H1 (cell line): Measurements from ENCODE around the gene ARRB1. TPM values are rescaled to one million over a fixed set of nuclear protein-coding genes. Genes with fewer than 3 reads are reported as not detected.
A peak's percentile ranks its signal among the peaks of the same experiment; 100 is the strongest.

ENCODE experiments used
- CTCF ChIA-PET: fragments of 300-600 bp; sonication (Branson Sonifier 250); formaldehyde crosslinking; loops from one replicate; lab custom pipeline; 2021; ENCODE audit not compliant: partially characterized antibody; lab: Charles Lee
- POLR2A ChIA-PET: fragments of 300-600 bp; sonication (Branson Sonifier 250); formaldehyde crosslinking; loops from one replicate; lab custom pipeline; 2021; ENCODE audit warnings: inconsistent platforms; ENCODE audit not compliant: partially characterized antibody; lab: Charles Lee
- DNase-seq, 2 experiments: peaks; one replicate each; pipeline versions ENCODE4 v3.0.0 to v3.0.0-alpha.2; 2010 to 2022; ENCODE audit warnings: low spot score in 2 of 2, low read depth in 1 of 2, mixed read lengths in 1 of 2
- FAIRE-seq: peaks from 2 replicates; lab custom pipeline; 2011; peaks lifted over from hg19 to GRCh38; lab: Jason Lieb, UNC
- H2AFZ ChIP-seq: 2 replicates; pipeline ENCODE4 v1.8.1; 2012; ENCODE audit warnings: low read length, inconsistent platforms
- H2AK5ac ChIP-seq: 2 replicates; pipeline ENCODE4 v1.6.1; 2013; ENCODE audit warnings: low read depth, low read length
- H2BK120ac ChIP-seq: replicated peaks from 2 replicates; pipeline ENCODE3; 2013; ENCODE audit warnings: low read depth, low read length, inconsistent platforms
- H2BK12ac ChIP-seq: 2 replicates; pipeline ENCODE4 v1.6.1; 2013; ENCODE audit warnings: low read depth, low read length
- H2BK15ac ChIP-seq: 2 replicates; pipeline ENCODE4 v1.6.1; 2013; ENCODE audit warnings: low read length
- H2BK20ac ChIP-seq: 2 replicates; pipeline ENCODE4 v1.6.1; 2013; ENCODE audit warnings: low read length
- H2BK5ac ChIP-seq: 2 replicates; pipeline ENCODE4 v1.6.1; 2013; ENCODE audit warnings: low read depth, low read length
- H3K14ac ChIP-seq: 2 replicates; pipeline ENCODE4 v1.6.1; 2013; ENCODE audit warnings: inconsistent platforms; ENCODE audit not compliant: insufficient read length
- H3K18ac ChIP-seq: 2 replicates; pipeline ENCODE4 v1.6.1; 2013; ENCODE audit warnings: low read length; ENCODE audit errors: extremely low read depth
- H3K23ac ChIP-seq: 2 replicates; pipeline ENCODE4 v1.6.1; 2013; ENCODE audit warnings: inconsistent platforms; ENCODE audit not compliant: insufficient read length
- H3K23me2 ChIP-seq: 2 replicates; pipeline ENCODE4 v1.6.1; 2013; ENCODE audit warnings: low read depth, low read length
- H3K27ac ChIP-seq: 2 replicates; pipeline ENCODE4 v1.6.1; 2011; ENCODE audit warnings: low read depth, low read length, inconsistent platforms
- H3K27me3 ChIP-seq, 4 experiments: replicated peaks in 1 of 4; 1 replicate in 1 of 4; 2 replicates in 3 of 4; pipeline versions ENCODE4 v1.6.1 to v1.8.1; 2011 to 2013; ENCODE audit warnings: low read length in 3 of 4, mild to moderate bottlenecking in 3 of 4, inconsistent platforms in 2 of 4, mixed read lengths in 2 of 4, moderate library complexity in 1 of 4; ENCODE audit not compliant: control insufficient read depth in 3 of 4, insufficient read depth in 3 of 4; ENCODE audit errors: extremely low read depth in 1 of 4
- H3K36me3 ChIP-seq, 4 experiments: 2 replicates each; pipeline versions ENCODE4 v1.6.1 to v1.8.1; 2011 to 2013; ENCODE audit warnings: mild to moderate bottlenecking in 4 of 4, low read length in 3 of 4, moderate library complexity in 2 of 4, control low read depth in 1 of 4, inconsistent platforms in 1 of 4; ENCODE audit not compliant: insufficient read depth in 4 of 4, control insufficient read depth in 2 of 4
- H3K4ac ChIP-seq: replicated peaks from 2 replicates; pipeline ENCODE3; 2013; ENCODE audit warnings: low read length, low read depth, mixed read lengths, inconsistent platforms; ENCODE audit not compliant: insufficient read length
- H3K4me1 ChIP-seq, 4 experiments: replicated peaks in 1 of 4; 1 replicate in 1 of 4; 2 replicates in 3 of 4; pipeline versions ENCODE4 v1.6.1 to v1.8.1; 2011 to 2013; ENCODE audit warnings: low read length in 3 of 4, inconsistent platforms in 2 of 4, mixed read lengths in 1 of 4; ENCODE audit not compliant: insufficient read depth in 4 of 4, control insufficient read depth in 3 of 4
- H3K4me2 ChIP-seq, 2 experiments: 2 replicates each; pipeline versions ENCODE4 v1.6.1 to v1.8.1; 2011 to 2013; ENCODE audit warnings: low read depth in 2 of 2, low read length in 2 of 2, control low read depth in 1 of 2, inconsistent platforms in 1 of 2, mild to moderate bottlenecking in 1 of 2; ENCODE audit not compliant: insufficient read depth in 1 of 2
- H3K4me3 ChIP-seq, 4 experiments: fragments of 200-600, 300-600 bp in 1 of 4; sonication (generic), shearing (Covaris generic), sonication (Bioruptor Twin) in 1 of 4; 2 replicates each; pipeline versions ENCODE4 v1.5.1 to v1.8.1; 2011 to 2016; ENCODE audit warnings: low read length in 4 of 4, low read depth in 3 of 4, control low read depth in 2 of 4, inconsistent platforms in 2 of 4, mild to moderate bottlenecking in 2 of 4, mixed read lengths in 1 of 4, moderate library complexity in 1 of 4; ENCODE audit not compliant: insufficient read depth in 2 of 4; ENCODE audit errors: extremely low read depth in 1 of 4
- H3K56ac ChIP-seq: replicated peaks from 2 replicates; pipeline ENCODE3; 2013; ENCODE audit warnings: low read depth, mild to moderate bottlenecking, mixed read lengths, low read length, inconsistent platforms; ENCODE audit not compliant: insufficient read length
- H3K79me1 ChIP-seq: 2 replicates; pipeline ENCODE4 v1.6.1; 2013; ENCODE audit warnings: low read depth, low read length, control low read depth
- H3K79me2 ChIP-seq, 2 experiments: 2 replicates each; pipeline versions ENCODE4 v1.6.1 to v1.8.1; 2012 to 2013; ENCODE audit warnings: low read length in 2 of 2, mild to moderate bottlenecking in 2 of 2, inconsistent platforms in 1 of 2; ENCODE audit not compliant: insufficient read depth in 2 of 2, control insufficient read depth in 1 of 2
- H3K9ac ChIP-seq, 4 experiments: replicated peaks in 1 of 4; 1 replicate in 1 of 4; 2 replicates in 3 of 4; pipeline versions ENCODE4 v1.6.1 to v1.8.1; 2011 to 2013; ENCODE audit warnings: low read depth in 3 of 4, low read length in 3 of 4, control low read depth in 2 of 4, mild to moderate bottlenecking in 2 of 4, moderate library complexity in 2 of 4, inconsistent platforms in 1 of 4; ENCODE audit errors: extremely low read depth in 1 of 4
- H3K9me3 ChIP-seq, 2 experiments: 2 replicates each; pipeline versions ENCODE4 v1.6.1 to v1.8.1; 2012 to 2013; ENCODE audit warnings: mild to moderate bottlenecking in 2 of 2, moderate library complexity in 2 of 2, control low read depth in 1 of 2, inconsistent platforms in 1 of 2, low read depth in 1 of 2, low read length in 1 of 2, mixed read lengths in 1 of 2; ENCODE audit not compliant: insufficient read depth in 2 of 2
- H4K20me1 ChIP-seq, 2 experiments: replicated peaks in 1 of 2; 2 replicates each; pipeline versions ENCODE3 to v1.8.1; 2011 to 2013; ENCODE audit warnings: inconsistent platforms in 2 of 2, low read length in 2 of 2, mild to moderate bottlenecking in 1 of 2; ENCODE audit not compliant: insufficient read depth in 2 of 2, control insufficient read depth in 1 of 2
- H4K5ac ChIP-seq: 2 replicates; pipeline ENCODE4 v1.6.1; 2013; ENCODE audit warnings: low read length, low read depth, mixed read lengths, inconsistent platforms; ENCODE audit not compliant: insufficient read length
- H4K8ac ChIP-seq: 2 replicates; pipeline ENCODE4 v1.8.0; 2013; ENCODE audit warnings: mild to moderate bottlenecking, moderate library complexity, low read length, inconsistent platforms; ENCODE audit not compliant: insufficient read depth; ENCODE audit errors: extremely low read depth
- H4K91ac ChIP-seq: replicated peaks from 2 replicates; pipeline ENCODE3; 2013; ENCODE audit warnings: low read length, mixed read lengths, inconsistent platforms; ENCODE audit not compliant: insufficient read length
- MAFK ChIP-seq: IDR thresholded peaks from 2 replicates; pipeline ENCODE4 v1.6.1; 2012; ENCODE audit warnings: low read depth, mild to moderate bottlenecking, improper control_type of control experiment, low read length
- NRF1 ChIP-seq: IDR thresholded peaks from 2 replicates; pipeline ENCODE4 v1.6.1; 2011; ENCODE audit warnings: mild to moderate bottlenecking, low read depth, low read length, improper control_type of control experiment
- WGBS, 2 experiments: shearing (Covaris generic) in 1 of 2; methylation state at CpG; one replicate each; pipeline versions ENCODE4 v1.1.6 to v1.1.7; 2013 to 2015; ENCODE audit warnings: low lambda C conversion rate in 2 of 2, mixed read lengths in 2 of 2, inconsistent platforms in 1 of 2, low coverage in 1 of 2, missing lambda C conversion rate in 1 of 2; ENCODE audit not compliant: insufficient replicate concordance in 2 of 2, insufficient coverage in 1 of 2, insufficient read length in 1 of 2; ENCODE audit errors: extremely low coverage in 1 of 2, missing lambda C conversion rate in 1 of 2; 5-methylcytosine and 5-hydroxymethylcytosine counted together
- polyA plus RNA-seq, 7 experiments: library from polyadenylated mRNA; depleted of rRNA in 3 of 7; stranded (reverse) in 5 of 7; unstranded in 2 of 7; fragments of >200 nt in 5 of 7; fragments of 200-250 nt in 2 of 7; gene quantifications; 1 replicate in 5 of 7; 2 replicates in 1 of 7; 4 replicates in 1 of 7; pipeline versions ENCODE4 v1.2.1 to v1.2.3, GENCODE V29; 2011 to 2013; ENCODE audit warnings: missing spikeins in 2 of 7, mixed read lengths in 2 of 7
- total RNA-seq: library from RNA; stranded (reverse); fragmentation: NEBNext Ultra II Directional; extraction: Animal tissue kit (Norgen Biotek cat#: 25700); gene quantifications from 2 replicates; pipeline ENCODE4 v1.2.1, GENCODE V29; 2021
- TF ChIP-seq, protein P1 (sequence below), 3 experiments: IDR thresholded peaks; 1 replicate in 2 of 3; 2 replicates in 1 of 3; pipeline versions ENCODE4 v1.5.1 to v1.6.1; 2011; ENCODE audit warnings: low read length in 3 of 3, mild to moderate bottlenecking in 3 of 3, inconsistent platforms in 2 of 3, low read depth in 1 of 3, moderate library complexity in 1 of 3; ENCODE audit not compliant: insufficient read depth in 1 of 3; ENCODE audit errors: control extremely low read depth in 1 of 3

The ARRB1 gene
- total and polyA plus RNA-seq, 2 of the 8 experiments (the other 6 are each of a cell fraction or from before 2014, with no cell fraction given) = 9.4 to 31.8 TPM

GRCh38 chr11:75223954-75224643 lies 127.4 kb downstream of the ARRB1 start:
- Histone ChIP-seq H2AFZ (no peak overlapping the region), H4K5ac (no peak overlapping the region), H2BK20ac (no peak overlapping the region), H3K27me3 (no peaks in the 10 kb centered on the region), H2AK5ac (no peak overlapping the region), H3K4ac (no peak overlapping the region), H3K9ac (no peak overlapping the region), H2BK5ac (no peak overlapping the region), H3K9me3 (no peaks in the 10 kb centered on the region), H3K23me2 (no peaks in the 10 kb centered on the region), H2BK15ac (no peak overlapping the region; the same call in 1 of the 2 replicates), H4K20me1 (peaks cover 0 to 1% of the 10 kb centered on the region in 2 experiments), H3K27ac (no peak overlapping the region), H3K36me3 (no peaks in the 10 kb centered on the region), H3K18ac (no peak overlapping the region), H3K14ac (no peak overlapping the region), H3K79me2 (no peaks in the 10 kb centered on the region), H3K4me1 (peaks cover 0 to 5% (median 1%) of the 10 kb centered on the region in 4 experiments; a peak in 1 of 7 replicates), H4K91ac (no peak overlapping the region), H2BK120ac (no peak overlapping the region), H3K23ac (no peak overlapping the region), H4K8ac (no peak overlapping the region; the same call in 1 of the 2 replicates), H3K56ac (no peak overlapping the region), H3K4me3 (no peak overlapping the region), H3K79me1 (no peaks in the 10 kb centered on the region), H2BK12ac (no peak overlapping the region), H3K4me2 (no peak overlapping the region)
- WGBS, 2 experiments = 68% methylated on average over 5 of the region's 5 CpGs; no CpG with 5 or more reads in 1 of the 2 experiments
- CTCF ChIA-PET = interaction anchor here (0.8 to 45.7 kb wide), 15 partner anchors 9 to 294 kb away, joined by 3 to 952 read pairs (median 5); partner anchors contain the start of genes SLCO2B1 and TPBGL
- POLR2A ChIA-PET = interaction anchor here (2.1 to 2.7 kb wide), 2 partner anchors 9 to 16 kb away, joined by 6 to 10 read pairs; partner anchors contain the start of gene TPBGL
- TF ChIP-seq, protein P1, sequence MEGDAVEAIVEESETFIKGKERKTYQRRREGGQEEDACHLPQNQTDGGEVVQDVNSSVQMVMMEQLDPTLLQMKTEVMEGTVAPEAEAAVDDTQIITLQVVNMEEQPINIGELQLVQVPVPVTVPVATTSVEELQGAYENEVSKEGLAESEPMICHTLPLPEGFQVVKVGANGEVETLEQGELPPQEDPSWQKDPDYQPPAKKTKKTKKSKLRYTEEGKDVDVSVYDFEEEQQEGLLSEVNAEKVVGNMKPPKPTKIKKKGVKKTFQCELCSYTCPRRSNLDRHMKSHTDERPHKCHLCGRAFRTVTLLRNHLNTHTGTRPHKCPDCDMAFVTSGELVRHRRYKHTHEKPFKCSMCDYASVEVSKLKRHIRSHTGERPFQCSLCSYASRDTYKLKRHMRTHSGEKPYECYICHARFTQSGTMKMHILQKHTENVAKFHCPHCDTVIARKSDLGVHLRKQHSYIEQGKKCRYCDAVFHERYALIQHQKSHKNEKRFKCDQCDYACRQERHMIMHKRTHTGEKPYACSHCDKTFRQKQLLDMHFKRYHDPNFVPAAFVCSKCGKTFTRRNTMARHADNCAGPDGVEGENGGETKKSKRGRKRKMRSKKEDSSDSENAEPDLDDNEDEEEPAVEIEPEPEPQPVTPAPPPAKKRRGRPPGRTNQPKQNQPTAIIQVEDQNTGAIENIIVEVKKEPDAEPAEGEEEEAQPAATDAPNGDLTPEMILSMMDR (IDR thresholded peaks at IDR 0.05; ENCODE audit: control extremely low read depth in 1 of 3, insufficient read depth in 1 of 3, low read depth in 1 of 3, low read length in 3 of 3) = peak in 2 of 3 experiments; percentile 15 to 24; a peak in 2 of 4 replicates
- TF ChIP-seq NRF1 (no peak), MAFK (0 out of 2 replicates have a peak, but pooled peaks have one; percentile 17)
- no peak for FAIRE-seq
- DNase-seq = no peak
